DOHH2 (cell line): Measurements from ENCODE around the gene UFL1.

Source experiments
- H3F3A ChIP-seq: fragments of 200-600 bp; sonication (generic), shearing (Covaris generic); 2 replicates; pipeline ENCODE4 v1.6.0; 2016; ENCODE audit warnings: antibody characterized with exemption, mild to moderate bottlenecking; ENCODE audit not compliant: control insufficient read depth, insufficient read depth
- H3K27ac ChIP-seq: fragments of 200-600 bp; sonication (generic); 2 replicates; pipeline ENCODE4 v1.5.1; 2014; ENCODE audit warnings: low read depth, mild to moderate bottlenecking, low read length, moderate library complexity
- H3K27me3 ChIP-seq: fragments of 200-600 bp; sonication (generic); 2 replicates; pipeline ENCODE4 v1.6.1; 2014; ENCODE audit warnings: mild to moderate bottlenecking, low read length, mixed read lengths; ENCODE audit not compliant: control insufficient read depth
- H3K36me3 ChIP-seq: fragments of 200-600 bp; sonication (generic); 2 replicates; pipeline ENCODE4 v1.6.1; 2014; ENCODE audit warnings: mild to moderate bottlenecking, low read length, moderate library complexity, mixed read lengths; ENCODE audit not compliant: control insufficient read depth
- H3K4me1 ChIP-seq: fragments of 200-600 bp; sonication (generic); 2 replicates; pipeline ENCODE4 v1.6.1; 2014; ENCODE audit warnings: mild to moderate bottlenecking, low read length, mixed read lengths; ENCODE audit not compliant: control insufficient read depth
- H3K4me2 ChIP-seq: fragments of 200-600 bp; sonication (generic); 2 replicates; pipeline ENCODE4 v1.6.0; 2014; ENCODE audit warnings: mild to moderate bottlenecking, low read length, moderate library complexity
- H3K4me3 ChIP-seq: fragments of 200-600 bp; sonication (generic); 2 replicates; pipeline ENCODE4 v1.5.1; 2014; ENCODE audit warnings: mild to moderate bottlenecking, low read length, mixed read lengths
- H3K79me2 ChIP-seq: fragments of 200-600 bp; sonication (generic); 2 replicates; pipeline ENCODE4 v1.6.1; 2014; ENCODE audit warnings: mild to moderate bottlenecking, low read length, mixed read lengths; ENCODE audit not compliant: control insufficient read depth
- H3K9me2 ChIP-seq: fragments of 200-600 bp; sonication (generic); replicated peaks from 2 replicates; pipeline ENCODE4 v1.6.1; 2014; ENCODE audit warnings: mild to moderate bottlenecking, low read length, mixed read lengths; ENCODE audit not compliant: control insufficient read depth
- H3K9me3 ChIP-seq: fragments of 200-600 bp; sonication (generic); 2 replicates; pipeline ENCODE4 v1.6.1; 2014; ENCODE audit warnings: antibody characterized with exemption, low read length, mixed read lengths; ENCODE audit not compliant: control insufficient read depth, insufficient read depth
- H4K20me1 ChIP-seq: fragments of 200-600 bp; sonication (generic); 2 replicates; pipeline ENCODE4 v1.6.0; 2014; ENCODE audit warnings: low read depth, mild to moderate bottlenecking, antibody characterized with exemption, low read length, moderate library complexity; ENCODE audit not compliant: control insufficient read depth, insufficient read depth
- EZH2phosphoT487 ChIP-seq: fragments of 200-600 bp; sonication (generic); IDR thresholded peaks from 2 replicates; pipeline ENCODE4 v1.6.1; 2017; ENCODE audit warnings: borderline replicate concordance, mild to moderate bottlenecking, antibody characterized with exemption, low read length, moderate library complexity, mixed read lengths
- TF ChIP-seq, protein P1 (sequence below): fragments of 200-600 bp; sonication (generic); IDR thresholded peaks from one replicate; pipeline ENCODE4 v1.5.1; 2014; ENCODE audit warnings: antibody characterized with exemption, mild to moderate bottlenecking, low read depth, low read length; ENCODE audit not compliant: poor library complexity, severe bottlenecking

Gene UFL1

DNA sequence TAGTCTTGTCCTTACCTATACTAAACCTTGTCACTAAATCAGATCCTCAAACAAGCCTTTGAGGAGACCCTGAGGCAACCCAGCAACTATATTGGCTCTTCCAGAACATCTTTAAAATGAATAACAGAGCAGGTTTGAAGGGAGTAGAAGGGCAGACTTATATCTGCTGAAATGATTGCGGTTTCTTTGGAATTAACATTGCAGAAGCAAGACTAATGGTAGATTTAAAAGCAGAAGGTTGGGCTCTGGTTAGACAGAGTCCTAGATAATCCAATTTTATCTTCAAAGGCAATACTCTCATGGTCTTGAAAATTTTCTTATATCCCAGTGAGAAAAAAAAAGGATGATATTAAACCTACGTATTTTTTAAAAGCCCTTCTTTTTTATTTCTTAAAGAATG, 60.4 kb downstream of the UFL1 start:
- no peak overlapping the region for H3K4me3 ChIP-seq
- peaks cover 16% of the 10 kb centered on the region; the same call in 1 of the 2 replicates for H3K27me3 ChIP-seq
- H4K20me1 ChIP-seq = no peaks in the 10 kb centered on the region
- no peak overlapping the region for H3K27ac ChIP-seq
- no peaks in the 10 kb centered on the region for H3K36me3 ChIP-seq
- H3K79me2 ChIP-seq = no peaks in the 10 kb centered on the region
- no peaks in the 10 kb centered on the region for H3K4me1 ChIP-seq
- H3K9me3 ChIP-seq = no peaks in the 10 kb centered on the region
- TF ChIP-seq, protein P1, sequence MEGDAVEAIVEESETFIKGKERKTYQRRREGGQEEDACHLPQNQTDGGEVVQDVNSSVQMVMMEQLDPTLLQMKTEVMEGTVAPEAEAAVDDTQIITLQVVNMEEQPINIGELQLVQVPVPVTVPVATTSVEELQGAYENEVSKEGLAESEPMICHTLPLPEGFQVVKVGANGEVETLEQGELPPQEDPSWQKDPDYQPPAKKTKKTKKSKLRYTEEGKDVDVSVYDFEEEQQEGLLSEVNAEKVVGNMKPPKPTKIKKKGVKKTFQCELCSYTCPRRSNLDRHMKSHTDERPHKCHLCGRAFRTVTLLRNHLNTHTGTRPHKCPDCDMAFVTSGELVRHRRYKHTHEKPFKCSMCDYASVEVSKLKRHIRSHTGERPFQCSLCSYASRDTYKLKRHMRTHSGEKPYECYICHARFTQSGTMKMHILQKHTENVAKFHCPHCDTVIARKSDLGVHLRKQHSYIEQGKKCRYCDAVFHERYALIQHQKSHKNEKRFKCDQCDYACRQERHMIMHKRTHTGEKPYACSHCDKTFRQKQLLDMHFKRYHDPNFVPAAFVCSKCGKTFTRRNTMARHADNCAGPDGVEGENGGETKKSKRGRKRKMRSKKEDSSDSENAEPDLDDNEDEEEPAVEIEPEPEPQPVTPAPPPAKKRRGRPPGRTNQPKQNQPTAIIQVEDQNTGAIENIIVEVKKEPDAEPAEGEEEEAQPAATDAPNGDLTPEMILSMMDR = no peak
- TF ChIP-seq EZH2phosphoT487 = no peak
- H3K9me2 ChIP-seq = no peaks in the 10 kb centered on the region
- no peak overlapping the region for H3K4me2 ChIP-seq
- H3F3A ChIP-seq = no peaks in the 10 kb centered on the region

DNA sequence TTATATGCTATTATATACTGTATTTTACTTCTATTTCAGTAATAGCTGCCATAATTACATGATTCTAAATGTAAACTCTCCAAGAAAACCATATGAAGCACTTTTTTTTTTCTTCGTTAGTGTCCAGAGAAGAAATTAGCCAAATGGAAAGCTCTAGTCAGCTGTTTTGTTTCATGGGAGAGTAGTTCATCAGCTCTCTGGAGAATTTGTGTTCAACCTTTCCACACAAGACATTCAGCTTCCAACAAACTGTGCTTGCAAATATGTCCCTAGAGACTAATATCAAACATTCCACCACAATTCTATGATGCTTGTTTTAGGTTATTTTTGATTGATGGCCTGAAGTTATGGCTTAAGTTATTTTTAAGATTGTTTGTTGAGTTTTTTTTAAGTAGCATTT, 60.8 kb downstream of the UFL1 start:
- TF ChIP-seq, protein P1 = no peak
- no peak for TF ChIP-seq EZH2phosphoT487
- Histone ChIP-seq H3K9me2 (no peaks in the 10 kb centered on the region), H3K9me3 (no peaks in the 10 kb centered on the region), H3K27me3 (peaks cover 12% of the 10 kb centered on the region; the same call in 1 of the 2 replicates), H3F3A (no peaks in the 10 kb centered on the region), H3K36me3 (no peaks in the 10 kb centered on the region), H3K4me1 (no peaks in the 10 kb centered on the region), H3K4me2 (no peak overlapping the region), H3K27ac (no peak overlapping the region), H3K79me2 (no peaks in the 10 kb centered on the region), H3K4me3 (no peak overlapping the region), H4K20me1 (no peaks in the 10 kb centered on the region)

DNA sequence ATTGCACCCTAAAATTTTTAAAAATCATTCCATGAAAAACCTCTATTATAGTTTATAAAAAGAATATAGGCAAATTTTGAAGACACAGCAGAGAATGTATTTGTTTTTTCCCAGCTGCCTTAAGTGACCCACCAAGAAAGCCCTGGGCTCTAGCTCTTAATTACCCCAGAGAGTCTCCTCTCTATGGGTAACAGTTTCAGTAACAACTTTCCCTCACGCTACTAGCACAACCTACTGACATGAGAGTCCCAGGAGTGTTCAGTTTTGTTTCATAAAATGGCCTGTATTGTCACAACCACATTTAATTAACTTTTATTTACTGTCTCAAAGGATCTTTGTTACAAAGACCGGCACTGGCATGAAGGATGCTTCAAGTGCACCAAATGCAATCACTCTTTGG, 82.8 kb downstream of the UFL1 start:
- no peaks in the 10 kb centered on the region for H3K36me3 ChIP-seq

More for the DNA sequence above, 82.8 kb downstream of the UFL1 start:
- Histone ChIP-seq H3K27ac (no peak overlapping the region), H3K4me2 (no peak overlapping the region), H3K27me3 (peaks cover 10% of the 10 kb centered on the region), H3K4me3 (no peak overlapping the region), H3K4me1 (peaks cover under 1% of the 10 kb centered on the region), H3K9me3 (no peaks in the 10 kb centered on the region), H4K20me1 (no peaks in the 10 kb centered on the region), H3F3A (no peaks in the 10 kb centered on the region), H3K79me2 (no peaks in the 10 kb centered on the region), H3K9me2 (no peaks in the 10 kb centered on the region)
- no peak for TF ChIP-seq EZH2phosphoT487
- TF ChIP-seq, protein P1 = no peak
